HepG2 (cell line): ENCODE measurements around the gene CBLN1. TPM values are rescaled to one million over a fixed set of nuclear protein-coding genes. Genes with fewer than 3 reads are reported as not detected.

Experiments used
- ATAC-seq: fragments of 200-7000 bp; cut with Tn5 transposase; 3 replicates; pipeline ENCODE4 v1.9.1; 2020; ENCODE audit warnings: mild to moderate bottlenecking, moderate library complexity
- BruUV-seq: library from RNA; stranded (reverse); fragments of 400-500 nt; replicated peaks from 2 replicates; lab custom pipeline; 2021; lab: Mats Ljungman, UMichigan
- CTCF ChIA-PET: fragments of 300-600 bp; formaldehyde crosslinking; extraction: SDS; loops from one replicate; lab custom pipeline; 2021; ENCODE audit warnings: low total read pairs, inconsistent platforms, low intra/inter-chr PET ratio; lab: Yijun Ruan, JAX
- POLR2A ChIA-PET: fragments of 350-600 bp; sonication (Branson Sonifier 250); formaldehyde crosslinking; loops from one replicate; lab custom pipeline; 2020; ENCODE audit warnings: antibody characterized with exemption, inconsistent platforms; lab: Yijun Ruan, JAX
- DNase-seq: peaks from one replicate; pipeline ENCODE4 v3.0.0-alpha.2; 2015; ENCODE audit warnings: low spot score
- FAIRE-seq: peaks from 3 replicates; lab custom pipeline; 2011; peaks lifted over from hg19 to GRCh38; lab: Jason Lieb, UNC
- H2AFZ ChIP-seq: one replicate; pipeline ENCODE4 v1.6.1; 2011; ENCODE audit warnings: low read length, inconsistent platforms
- H3K27ac ChIP-seq: fragments of 300-600 bp; 3 replicates; pipeline ENCODE4 v1.8.0; 2011; ENCODE audit warnings: mixed run types, mild to moderate bottlenecking, mixed read lengths, low read length, inconsistent platforms; ENCODE audit not compliant: insufficient read depth; ENCODE audit errors: extremely low read length
- H3K27me3 ChIP-seq, 2 experiments: fragments of 200-600 bp in 1 of 2; 2 replicates in 1 of 2; 3 replicates in 1 of 2; pipeline versions ENCODE4 v1.6.0 to v1.8.0; 2011; ENCODE audit warnings: low read length in 2 of 2, mild to moderate bottlenecking in 2 of 2, moderate library complexity in 2 of 2, inconsistent platforms in 1 of 2; ENCODE audit not compliant: insufficient read depth in 2 of 2, control insufficient read depth in 1 of 2
- H3K36me3 ChIP-seq, 2 experiments: fragments of 200-600 bp in 1 of 2; replicated peaks in 1 of 2; 2 replicates in 1 of 2; 3 replicates in 1 of 2; pipeline versions ENCODE4 v1.5.1 to v1.8.0; 2011; ENCODE audit warnings: low read length in 2 of 2, inconsistent platforms in 1 of 2; ENCODE audit not compliant: insufficient read depth in 2 of 2, control insufficient read depth in 1 of 2
- H3K4me1 ChIP-seq: 2 replicates; pipeline ENCODE4 v1.5.1; 2012; ENCODE audit warnings: low read length, inconsistent platforms; ENCODE audit not compliant: insufficient read depth
- H3K4me2 ChIP-seq: 2 replicates; pipeline ENCODE4 v1.6.0; 2011; ENCODE audit warnings: low read depth, low read length, inconsistent platforms
- H3K4me3 ChIP-seq, 3 experiments: fragments of 200-600 bp in 1 of 3; sonication (generic), shearing (Covaris generic) in 1 of 3; replicated peaks in 1 of 3; 2 replicates each; pipeline ENCODE4 v1.5.1; 2011 to 2016; ENCODE audit warnings: low read length in 3 of 3, inconsistent platforms in 2 of 3, low read depth in 2 of 3, mild to moderate bottlenecking in 2 of 3, control low read depth in 1 of 3, mixed read lengths in 1 of 3; ENCODE audit not compliant: insufficient read depth in 1 of 3
- H3K79me2 ChIP-seq: one replicate; pipeline ENCODE4 v1.6.1; 2011; ENCODE audit warnings: low read length, inconsistent platforms; ENCODE audit not compliant: insufficient read depth
- H3K9ac ChIP-seq: 2 replicates; pipeline ENCODE4 v1.6.0; 2011; ENCODE audit warnings: mild to moderate bottlenecking, low read depth, low read length, inconsistent platforms; ENCODE audit not compliant: insufficient read depth
- H3K9me3 ChIP-seq: 2 replicates; pipeline ENCODE4 v1.5.1; 2012; ENCODE audit warnings: mild to moderate bottlenecking, low read length
- H4K20me1 ChIP-seq: 2 replicates; pipeline ENCODE4 v1.6.0; 2011; ENCODE audit warnings: inconsistent platforms, mild to moderate bottlenecking, low read length, moderate library complexity; ENCODE audit not compliant: insufficient read depth
- EEA1 ChIP-seq: sonication (generic); formaldehyde crosslinking; IDR thresholded peaks from 2 replicates; pipeline ENCODE4 v1.5.1; 2020; ENCODE audit warnings: mild to moderate bottlenecking, missing genetic modification reagents, borderline replicate concordance
- ETV6 ChIP-seq: sonication (generic); formaldehyde crosslinking; conservative IDR thresholded peaks from 2 replicates; pipeline ENCODE4 v1.4.0; 2020; ENCODE audit warnings: missing genetic modification reagents
- GATAD1 ChIP-seq: IDR thresholded peaks from 2 replicates; pipeline ENCODE4 v1.6.1; 2016; ENCODE audit warnings: missing genetic modification reagents, missing compliant biosample characterization
- HDAC2 ChIP-seq: sonication (generic); formaldehyde crosslinking; IDR thresholded peaks from 2 replicates; pipeline ENCODE4 v1.4.0; 2020; ENCODE audit warnings: missing genetic modification reagents
- HNRNPLL ChIP-seq: fragments of 200-400 bp; formaldehyde crosslinking; IDR thresholded peaks from 2 replicates; pipeline ENCODE4 v1.6.1; 2017; ENCODE audit warnings: mild to moderate bottlenecking, low read depth, low read length; ENCODE audit not compliant: poor library complexity, severe bottlenecking
- KAT8 ChIP-seq: IDR thresholded peaks from 2 replicates; pipeline ENCODE4 v1.6.1; 2016; ENCODE audit warnings: missing genetic modification reagents, missing compliant biosample characterization
- MTA3 ChIP-seq: sonication (generic); formaldehyde crosslinking; IDR thresholded peaks from 2 replicates; pipeline ENCODE4 v1.4.0; 2020; ENCODE audit warnings: missing genetic modification reagents
- TBP ChIP-seq: sonication (generic); formaldehyde crosslinking; IDR thresholded peaks from 2 replicates; pipeline ENCODE4 v1.5.0; 2020; ENCODE audit warnings: missing genetic modification reagents
- ZNF430 ChIP-seq: sonication (generic); formaldehyde crosslinking; IDR thresholded peaks from 2 replicates; pipeline ENCODE4 v1.9.0; 2021; ENCODE audit warnings: mild to moderate bottlenecking, missing genetic modification reagents
- ZNF7 ChIP-seq: IDR thresholded peaks from 2 replicates; pipeline ENCODE4 v1.6.1; 2016; ENCODE audit warnings: missing biosample characterization, missing genetic modification reagents
- ZNF878 ChIP-seq: sonication (generic); formaldehyde crosslinking; IDR thresholded peaks from 2 replicates; pipeline ENCODE4 v1.8.1; 2023; ENCODE audit warnings: mild to moderate bottlenecking, missing genetic modification reagents, moderate library complexity
- WGBS: methylation state at CpG from one replicate; pipeline ENCODE4 v1.1.6; 2017; ENCODE audit warnings: low lambda C conversion rate; 5-methylcytosine and 5-hydroxymethylcytosine counted together
- in situ Hi-C: cut with HindIII; loops from 2 replicates; pipeline ENCODE4 v1.10.0; 2017; ENCODE audit warnings: low pct_unique_long_range_greater_than_20kb; ENCODE audit not compliant: extremely low pct_ligation_motif_present
- intact Hi-C: fragments of 100-400 bp; cut with micrococcal nuclease; formaldehyde crosslinking; loops from one replicate; pipeline ENCODE4 v1.10.0; 2022; ENCODE audit not compliant: unreplicated experiment
- polyA plus RNA-seq, 8 experiments: library from polyadenylated mRNA; depleted of rRNA in 3 of 8; stranded (reverse) in 7 of 8; unstranded in 1 of 8; fragments of >200 nt; fragmentation: Illumina TruSeq in 4 of 8; extraction: Trizol in 4 of 8; gene quantifications; 2 replicates each; pipeline versions ENCODE4 v1.2.1 to v1.2.3, GENCODE V29; 2011 to 2016; ENCODE audit warnings: low read depth in 4 of 8, missing spikeins in 1 of 8, mixed read lengths in 1 of 8; ENCODE audit not compliant: insufficient read depth in 1 of 8
- total RNA-seq, 5 experiments: library from RNA; depleted of rRNA; stranded (reverse); fragments of >200 nt; fragmentation: Illumina TruSeq; extraction: Trizol; gene quantifications; 2 replicates each; pipeline ENCODE4 v1.2.3, GENCODE V29; 2016; ENCODE audit warnings: low read depth in 1 of 5
- TF ChIP-seq, protein P1 (sequence below): IDR thresholded peaks from 2 replicates; pipeline ENCODE4 v1.6.1; 2016; ENCODE audit warnings: missing compliant biosample characterization, missing genetic modification reagents, borderline replicate concordance
- TF ChIP-seq, protein P2 (sequence below): sonication (generic); formaldehyde crosslinking; IDR thresholded peaks from 2 replicates; pipeline ENCODE4 v1.4.0; 2020; ENCODE audit warnings: missing genetic modification reagents
- TF ChIP-seq, protein P3 (sequence below): sonication (generic); formaldehyde crosslinking; IDR thresholded peaks from 2 replicates; pipeline ENCODE4 v1.4.0; 2020; ENCODE audit warnings: missing genetic modification reagents
- TF ChIP-seq, protein P4 (sequence below): sonication (generic); formaldehyde crosslinking; conservative IDR thresholded peaks from 2 replicates; pipeline ENCODE4 v1.5.0; 2020; ENCODE audit warnings: missing genetic modification reagents

Gene CBLN1
- total and polyA plus RNA-seq, 2 of the 13 experiments (the other 11 are each of a cell fraction or from before 2014, with no cell fraction given): not detected

DNA sequence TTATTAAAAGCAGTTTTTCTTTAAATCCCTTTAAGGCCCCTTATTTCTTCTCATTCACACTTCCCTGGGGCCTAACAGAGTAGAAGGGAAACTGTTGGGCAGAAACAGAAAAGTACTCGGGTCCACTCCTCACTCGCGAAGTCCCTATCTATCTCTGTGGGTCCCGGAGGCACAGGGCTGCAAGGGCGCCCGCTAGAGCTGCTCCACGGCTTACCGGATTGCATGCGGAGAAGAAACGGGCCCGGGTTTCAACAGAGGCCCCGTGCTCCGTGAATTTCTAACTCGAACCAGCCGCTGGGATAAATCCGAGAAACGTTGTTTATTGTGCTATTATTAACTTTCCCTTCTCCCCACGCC lies 4.3 kb downstream of the CBLN1 start:
- TF ChIP-seq, protein P1, sequence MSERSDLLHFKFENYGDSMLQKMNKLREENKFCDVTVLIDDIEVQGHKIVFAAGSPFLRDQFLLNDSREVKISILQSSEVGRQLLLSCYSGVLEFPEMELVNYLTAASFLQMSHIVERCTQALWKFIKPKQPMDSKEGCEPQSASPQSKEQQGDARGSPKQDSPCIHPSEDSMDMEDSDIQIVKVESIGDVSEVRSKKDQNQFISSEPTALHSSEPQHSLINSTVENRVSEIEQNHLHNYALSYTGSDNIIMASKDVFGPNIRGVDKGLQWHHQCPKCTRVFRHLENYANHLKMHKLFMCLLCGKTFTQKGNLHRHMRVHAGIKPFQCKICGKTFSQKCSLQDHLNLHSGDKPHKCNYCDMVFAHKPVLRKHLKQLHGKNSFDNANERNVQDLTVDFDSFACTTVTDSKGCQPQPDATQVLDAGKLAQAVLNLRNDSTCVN (CRISPR knock-in tag): no peak
- TF ChIP-seq ZNF7 (CRISPR knock-in tag) (no peak), HDAC2 (no peak), EEA1 (CRISPR knock-in tag) (no peak), GATAD1 (CRISPR knock-in tag) (no peak), ETV6 (CRISPR knock-in tag) (no peak), KAT8 (CRISPR knock-in tag) (no peak), MTA3 (CRISPR knock-in tag) (no peak), ZNF878 (CRISPR knock-in tag) (no peak), ZNF430 (CRISPR knock-in tag) (no peak), TBP (CRISPR knock-in tag) (no peak), HNRNPLL (no peak)
- TF ChIP-seq, protein P2, sequence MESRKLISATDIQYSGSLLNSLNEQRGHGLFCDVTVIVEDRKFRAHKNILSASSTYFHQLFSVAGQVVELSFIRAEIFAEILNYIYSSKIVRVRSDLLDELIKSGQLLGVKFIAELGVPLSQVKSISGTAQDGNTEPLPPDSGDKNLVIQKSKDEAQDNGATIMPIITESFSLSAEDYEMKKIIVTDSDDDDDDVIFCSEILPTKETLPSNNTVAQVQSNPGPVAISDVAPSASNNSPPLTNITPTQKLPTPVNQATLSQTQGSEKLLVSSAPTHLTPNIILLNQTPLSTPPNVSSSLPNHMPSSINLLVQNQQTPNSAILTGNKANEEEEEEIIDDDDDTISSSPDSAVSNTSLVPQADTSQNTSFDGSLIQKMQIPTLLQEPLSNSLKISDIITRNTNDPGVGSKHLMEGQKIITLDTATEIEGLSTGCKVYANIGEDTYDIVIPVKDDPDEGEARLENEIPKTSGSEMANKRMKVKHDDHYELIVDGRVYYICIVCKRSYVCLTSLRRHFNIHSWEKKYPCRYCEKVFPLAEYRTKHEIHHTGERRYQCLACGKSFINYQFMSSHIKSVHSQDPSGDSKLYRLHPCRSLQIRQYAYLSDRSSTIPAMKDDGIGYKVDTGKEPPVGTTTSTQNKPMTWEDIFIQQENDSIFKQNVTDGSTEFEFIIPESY (CRISPR knock-in tag): no peak
- TF ChIP-seq, protein P3, sequence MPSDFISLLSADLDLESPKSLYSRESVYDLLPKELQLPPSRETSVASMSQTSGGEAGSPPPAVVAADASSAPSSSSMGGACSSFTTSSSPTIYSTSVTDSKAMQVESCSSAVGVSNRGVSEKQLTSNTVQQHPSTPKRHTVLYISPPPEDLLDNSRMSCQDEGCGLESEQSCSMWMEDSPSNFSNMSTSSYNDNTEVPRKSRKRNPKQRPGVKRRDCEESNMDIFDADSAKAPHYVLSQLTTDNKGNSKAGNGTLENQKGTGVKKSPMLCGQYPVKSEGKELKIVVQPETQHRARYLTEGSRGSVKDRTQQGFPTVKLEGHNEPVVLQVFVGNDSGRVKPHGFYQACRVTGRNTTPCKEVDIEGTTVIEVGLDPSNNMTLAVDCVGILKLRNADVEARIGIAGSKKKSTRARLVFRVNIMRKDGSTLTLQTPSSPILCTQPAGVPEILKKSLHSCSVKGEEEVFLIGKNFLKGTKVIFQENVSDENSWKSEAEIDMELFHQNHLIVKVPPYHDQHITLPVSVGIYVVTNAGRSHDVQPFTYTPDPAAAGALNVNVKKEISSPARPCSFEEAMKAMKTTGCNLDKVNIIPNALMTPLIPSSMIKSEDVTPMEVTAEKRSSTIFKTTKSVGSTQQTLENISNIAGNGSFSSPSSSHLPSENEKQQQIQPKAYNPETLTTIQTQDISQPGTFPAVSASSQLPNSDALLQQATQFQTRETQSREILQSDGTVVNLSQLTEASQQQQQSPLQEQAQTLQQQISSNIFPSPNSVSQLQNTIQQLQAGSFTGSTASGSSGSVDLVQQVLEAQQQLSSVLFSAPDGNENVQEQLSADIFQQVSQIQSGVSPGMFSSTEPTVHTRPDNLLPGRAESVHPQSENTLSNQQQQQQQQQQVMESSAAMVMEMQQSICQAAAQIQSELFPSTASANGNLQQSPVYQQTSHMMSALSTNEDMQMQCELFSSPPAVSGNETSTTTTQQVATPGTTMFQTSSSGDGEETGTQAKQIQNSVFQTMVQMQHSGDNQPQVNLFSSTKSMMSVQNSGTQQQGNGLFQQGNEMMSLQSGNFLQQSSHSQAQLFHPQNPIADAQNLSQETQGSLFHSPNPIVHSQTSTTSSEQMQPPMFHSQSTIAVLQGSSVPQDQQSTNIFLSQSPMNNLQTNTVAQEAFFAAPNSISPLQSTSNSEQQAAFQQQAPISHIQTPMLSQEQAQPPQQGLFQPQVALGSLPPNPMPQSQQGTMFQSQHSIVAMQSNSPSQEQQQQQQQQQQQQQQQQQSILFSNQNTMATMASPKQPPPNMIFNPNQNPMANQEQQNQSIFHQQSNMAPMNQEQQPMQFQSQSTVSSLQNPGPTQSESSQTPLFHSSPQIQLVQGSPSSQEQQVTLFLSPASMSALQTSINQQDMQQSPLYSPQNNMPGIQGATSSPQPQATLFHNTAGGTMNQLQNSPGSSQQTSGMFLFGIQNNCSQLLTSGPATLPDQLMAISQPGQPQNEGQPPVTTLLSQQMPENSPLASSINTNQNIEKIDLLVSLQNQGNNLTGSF (CRISPR knock-in tag): no peak
- TF ChIP-seq, protein P4, sequence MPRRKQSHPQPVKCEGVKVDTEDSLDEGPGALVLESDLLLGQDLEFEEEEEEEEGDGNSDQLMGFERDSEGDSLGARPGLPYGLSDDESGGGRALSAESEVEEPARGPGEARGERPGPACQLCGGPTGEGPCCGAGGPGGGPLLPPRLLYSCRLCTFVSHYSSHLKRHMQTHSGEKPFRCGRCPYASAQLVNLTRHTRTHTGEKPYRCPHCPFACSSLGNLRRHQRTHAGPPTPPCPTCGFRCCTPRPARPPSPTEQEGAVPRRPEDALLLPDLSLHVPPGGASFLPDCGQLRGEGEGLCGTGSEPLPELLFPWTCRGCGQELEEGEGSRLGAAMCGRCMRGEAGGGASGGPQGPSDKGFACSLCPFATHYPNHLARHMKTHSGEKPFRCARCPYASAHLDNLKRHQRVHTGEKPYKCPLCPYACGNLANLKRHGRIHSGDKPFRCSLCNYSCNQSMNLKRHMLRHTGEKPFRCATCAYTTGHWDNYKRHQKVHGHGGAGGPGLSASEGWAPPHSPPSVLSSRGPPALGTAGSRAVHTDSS: no peak
- no TSS peak for BruUV-seq
- peaks cover 7 to 84% of the 10 kb centered on the region in 2 experiments; a peak in 4 of 5 replicates for H3K27me3 ChIP-seq

More for the DNA sequence above, 4.3 kb downstream of the CBLN1 start:
- Histone ChIP-seq H3K4me3 (no peak overlapping the region), H3K36me3 (no peaks in the 10 kb centered on the region), H3K4me2 (no peak overlapping the region), H3K27ac (no peak overlapping the region), H3K9me3 (no peaks in the 10 kb centered on the region), H3K9ac (no peak overlapping the region), H3K79me2 (no peaks in the 10 kb centered on the region), H4K20me1 (no peaks in the 10 kb centered on the region; the same call in 1 of the 2 replicates), H3K4me1 (no peaks in the 10 kb centered on the region), H2AFZ (no peak overlapping the region)
- DNase-seq: no peak
- WGBS: 23% methylated on average over 18 of the region's 18 CpGs
- ChIA-PET CTCF (no interaction called here), POLR2A (no interaction called here)
- in situ Hi-C loops: no loop called here
- intact Hi-C loops: no loop called here
- no peak for ATAC-seq
- no peak for FAIRE-seq
